OCI-LY7 (cell line): ENCODE data around the gene TRIM9.

ENCODE experiments used
- EZH2phosphoT487 ChIP-seq: fragments of 200-600 bp; sonication (generic); IDR thresholded peaks from 2 replicates; pipeline ENCODE4 v1.6.1; 2018; ENCODE audit warnings: low read depth, borderline replicate concordance, mild to moderate bottlenecking, mixed run types, antibody characterized with exemption, low read length, moderate library complexity, mixed read lengths
- TF ChIP-seq, protein P1 (sequence below): fragments of 200-600 bp; sonication (generic); conservative IDR thresholded peaks from 2 replicates; pipeline ENCODE4 v1.5.1; 2014; ENCODE audit warnings: mild to moderate bottlenecking, antibody characterized with exemption, low read length, moderate library complexity, mixed read lengths

DNA sequence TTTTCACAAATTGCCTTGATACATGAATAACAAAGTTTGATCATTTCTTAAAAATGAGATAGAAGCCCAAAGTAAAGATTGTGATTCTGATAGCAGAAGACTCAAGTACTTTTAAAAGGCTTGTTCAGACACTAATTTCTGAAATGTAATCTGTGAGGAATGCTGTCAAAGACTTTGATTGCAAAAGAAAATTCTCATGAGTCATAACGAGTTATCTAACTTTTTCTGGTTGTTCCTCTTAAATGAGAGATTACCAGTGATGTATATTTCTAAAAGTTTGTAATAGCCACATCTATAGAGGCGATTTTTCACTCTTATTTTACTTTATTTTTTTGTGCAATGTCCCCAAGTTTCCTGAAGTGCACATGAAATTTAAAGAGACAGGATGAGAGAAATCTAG is 157.6 kb downstream of the TRIM9 start:
- TF ChIP-seq, protein P1, sequence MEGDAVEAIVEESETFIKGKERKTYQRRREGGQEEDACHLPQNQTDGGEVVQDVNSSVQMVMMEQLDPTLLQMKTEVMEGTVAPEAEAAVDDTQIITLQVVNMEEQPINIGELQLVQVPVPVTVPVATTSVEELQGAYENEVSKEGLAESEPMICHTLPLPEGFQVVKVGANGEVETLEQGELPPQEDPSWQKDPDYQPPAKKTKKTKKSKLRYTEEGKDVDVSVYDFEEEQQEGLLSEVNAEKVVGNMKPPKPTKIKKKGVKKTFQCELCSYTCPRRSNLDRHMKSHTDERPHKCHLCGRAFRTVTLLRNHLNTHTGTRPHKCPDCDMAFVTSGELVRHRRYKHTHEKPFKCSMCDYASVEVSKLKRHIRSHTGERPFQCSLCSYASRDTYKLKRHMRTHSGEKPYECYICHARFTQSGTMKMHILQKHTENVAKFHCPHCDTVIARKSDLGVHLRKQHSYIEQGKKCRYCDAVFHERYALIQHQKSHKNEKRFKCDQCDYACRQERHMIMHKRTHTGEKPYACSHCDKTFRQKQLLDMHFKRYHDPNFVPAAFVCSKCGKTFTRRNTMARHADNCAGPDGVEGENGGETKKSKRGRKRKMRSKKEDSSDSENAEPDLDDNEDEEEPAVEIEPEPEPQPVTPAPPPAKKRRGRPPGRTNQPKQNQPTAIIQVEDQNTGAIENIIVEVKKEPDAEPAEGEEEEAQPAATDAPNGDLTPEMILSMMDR = no peak
- no peak for TF ChIP-seq EZH2phosphoT487
